AG20443 (cell line): ENCODE results near the gene STARD9.
"Not testable (repeated sequence)": the region's sequence is repeated elsewhere in the genome, so short reads cannot be mapped to it uniquely, and the experiment has no call there.

Experiments used
- DNase-seq: peaks from one replicate; pipeline ENCODE4 v3.0.0; 2012; ENCODE audit warnings: low spot score, mixed read lengths

Gene STARD9

DNA sequence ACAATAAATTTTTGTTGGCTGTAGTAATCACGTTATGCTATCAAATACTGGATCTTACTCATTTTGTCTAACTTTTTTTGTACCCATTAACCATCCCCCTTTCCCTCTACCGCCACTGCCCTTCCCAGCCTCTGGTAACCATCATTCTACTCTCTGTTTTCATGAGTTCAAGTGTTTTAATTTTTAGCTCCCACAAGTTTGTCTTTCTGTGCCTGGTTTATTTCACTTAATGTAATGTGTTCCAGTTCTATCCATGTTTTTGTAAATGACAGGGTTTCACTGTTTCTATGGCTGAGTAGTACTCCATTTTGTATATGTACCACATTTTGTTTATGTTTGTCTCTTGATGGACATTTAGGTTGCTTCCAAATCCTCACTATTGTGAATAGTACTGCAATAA, 52.1 kb downstream of the STARD9 start:
- no peak for DNase-seq

DNA sequence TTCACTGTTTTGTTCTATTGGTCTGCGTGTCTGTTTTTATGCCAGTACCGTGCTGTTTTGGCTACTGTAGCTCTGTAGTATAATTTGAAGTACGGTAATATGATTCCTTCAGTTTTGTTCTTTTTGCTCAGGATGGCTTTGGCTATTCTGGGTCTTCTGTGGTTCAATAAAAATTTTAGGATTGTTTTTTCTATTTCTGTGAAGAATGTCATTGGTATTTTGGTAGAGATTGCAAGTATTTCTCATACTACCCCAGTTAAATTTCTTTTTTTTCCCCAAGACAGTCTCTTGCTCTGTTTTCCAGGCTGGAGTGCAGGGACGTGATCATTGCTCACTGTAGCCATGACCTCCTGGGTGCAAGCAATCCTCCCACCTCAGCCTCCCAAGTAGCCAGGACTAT, 53.4 kb downstream of the STARD9 start:
- DNase-seq: no peak

DNA sequence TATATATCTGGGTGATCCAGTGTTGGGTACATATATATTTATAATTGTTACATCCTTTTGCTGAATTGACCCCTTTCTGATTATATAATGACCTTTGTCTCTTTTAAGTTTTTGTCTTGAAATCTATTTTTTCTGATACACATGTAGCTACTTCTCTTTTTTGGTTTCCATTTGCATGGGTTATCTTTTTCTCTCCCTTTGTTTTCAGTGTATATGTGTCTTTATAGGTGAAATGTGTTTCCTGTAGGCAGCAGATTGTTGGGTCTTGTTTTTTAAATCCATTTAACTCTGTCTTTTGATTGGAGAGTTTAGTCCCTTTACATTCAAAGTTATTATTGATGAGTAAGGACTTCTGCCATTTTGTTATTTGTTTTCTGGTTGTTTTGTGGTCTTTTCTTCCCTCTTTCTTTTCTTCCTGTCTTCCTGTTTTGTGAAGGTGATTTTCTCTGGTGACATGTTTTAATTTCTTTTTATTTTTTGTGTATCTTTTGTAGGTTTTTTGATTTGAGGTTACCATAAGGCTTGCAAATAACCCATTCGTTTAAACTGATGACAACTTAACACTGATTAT, 56.8 kb downstream of the STARD9 start:
- DNase-seq: no peak

DNA sequence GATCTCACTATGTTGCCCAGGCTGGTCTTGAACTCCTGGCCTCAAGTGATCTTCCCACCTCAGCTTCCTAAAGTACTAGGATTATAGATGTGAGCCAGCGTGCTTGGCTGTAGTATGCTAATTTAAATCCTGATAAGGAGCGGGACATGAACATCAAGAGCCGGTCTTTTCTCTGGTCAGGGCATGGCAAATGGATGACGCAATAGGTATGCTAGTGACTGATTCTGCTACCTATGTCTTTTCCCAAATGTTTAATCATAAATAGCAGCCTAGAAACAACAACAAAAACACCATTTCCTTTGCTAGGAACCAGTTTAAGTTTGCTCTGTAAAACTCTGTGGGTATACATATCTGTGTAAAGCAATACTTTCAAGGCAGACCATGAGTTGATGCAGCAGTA, 64.7 kb downstream of the STARD9 start:
- DNase-seq: no peak

DNA sequence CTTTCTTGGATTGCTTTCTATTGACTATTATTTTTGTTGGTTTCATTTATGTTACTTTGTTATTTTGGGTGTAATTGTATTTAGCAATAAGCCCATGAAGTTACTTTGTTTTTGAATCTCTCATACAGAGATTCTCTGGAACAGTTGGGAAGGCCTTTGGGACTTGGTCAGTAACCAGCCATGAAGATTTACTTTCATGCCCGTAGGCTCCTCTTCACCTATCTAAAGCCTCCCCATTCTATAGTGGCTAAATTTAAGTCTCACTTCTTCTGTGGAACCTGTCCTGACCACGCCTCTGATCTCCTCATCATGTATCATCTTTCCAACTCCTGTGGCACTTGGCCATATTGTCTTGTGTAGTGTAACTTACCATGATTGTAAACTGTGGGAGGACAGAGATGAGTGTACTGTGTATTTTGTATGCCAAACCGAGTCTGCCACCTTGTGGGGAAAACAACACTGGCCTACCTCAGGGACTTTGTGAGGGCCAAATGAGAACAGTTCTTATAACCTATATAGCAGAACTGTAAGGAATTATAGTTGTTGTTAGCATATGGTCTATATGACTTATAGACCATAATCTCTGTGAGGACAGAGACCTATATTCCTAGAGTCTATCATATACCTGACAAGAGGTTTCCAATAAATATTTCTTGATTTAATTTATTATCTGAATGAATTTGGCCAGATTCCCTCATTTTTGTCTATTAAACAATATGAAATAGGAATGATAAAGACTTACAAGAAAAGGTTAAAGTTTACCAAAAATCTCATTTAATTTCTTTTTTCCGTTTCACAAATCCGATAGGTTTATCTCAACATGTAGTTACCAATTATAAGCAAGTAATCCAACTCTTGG, 75.0 kb downstream of the STARD9 start:
- peak; percentile 85 for DNase-seq

DNA sequence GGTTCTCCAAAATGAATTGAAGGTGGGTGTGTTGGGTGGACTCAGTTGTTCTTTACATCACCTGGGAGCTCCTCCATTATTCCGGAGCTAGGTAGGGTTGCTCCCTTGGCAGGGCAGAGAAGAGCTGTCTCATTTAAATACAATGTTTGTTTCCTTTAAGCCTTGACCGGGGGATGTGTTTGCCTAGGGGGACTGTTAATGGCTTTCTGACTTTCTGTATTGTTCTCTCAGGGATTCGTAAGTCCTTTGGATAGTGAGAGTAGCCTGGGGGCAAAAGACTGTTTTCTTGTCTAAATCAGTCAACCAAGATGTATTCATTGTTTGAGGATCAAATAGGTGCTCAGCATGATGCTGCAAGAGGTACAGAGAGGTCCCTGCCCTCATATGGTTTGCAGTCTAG, 90.4 kb downstream of the STARD9 start:
- DNase-seq: no peak

DNA sequence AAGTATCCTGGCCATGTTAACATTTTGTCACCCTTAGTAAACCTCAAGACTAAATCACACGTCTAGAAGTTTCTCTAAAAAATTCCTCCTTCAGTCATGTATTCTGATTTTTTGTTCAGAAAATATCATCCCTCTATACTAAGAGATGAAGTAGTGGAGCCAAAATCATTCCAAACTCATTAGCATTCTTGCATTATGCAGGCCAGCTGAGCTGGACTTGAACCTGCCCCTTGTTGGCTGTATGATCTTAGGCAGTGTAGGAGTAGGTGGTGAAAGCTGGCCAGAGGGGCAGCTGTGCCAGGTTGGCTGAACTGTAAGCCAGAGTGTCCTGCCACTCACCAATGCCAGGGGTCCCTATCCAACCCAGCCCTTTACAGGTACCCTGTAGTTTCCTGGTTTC, 92.4 kb downstream of the STARD9 start:
- DNase-seq: no peak

DNA sequence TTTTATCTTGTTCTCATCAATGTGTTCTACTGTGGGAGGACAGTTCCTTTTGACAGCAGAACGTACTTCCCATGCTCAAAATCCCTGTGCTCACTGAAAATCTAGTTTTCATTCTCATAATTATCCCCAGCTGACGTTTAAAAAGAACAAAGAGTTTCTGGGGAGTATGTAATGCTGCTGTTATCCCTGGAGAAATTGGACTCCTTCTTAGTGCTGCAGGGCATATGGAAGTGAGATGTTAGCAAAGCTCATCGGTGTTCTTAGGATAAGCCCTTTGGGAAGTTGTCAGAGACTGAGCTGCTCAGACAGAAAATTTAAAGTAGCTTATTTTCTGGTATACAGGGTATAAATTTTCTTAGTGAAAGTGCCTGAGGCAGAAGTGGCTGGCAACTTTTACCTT, 95.0 kb downstream of the STARD9 start:
- DNase-seq: no peak

DNA sequence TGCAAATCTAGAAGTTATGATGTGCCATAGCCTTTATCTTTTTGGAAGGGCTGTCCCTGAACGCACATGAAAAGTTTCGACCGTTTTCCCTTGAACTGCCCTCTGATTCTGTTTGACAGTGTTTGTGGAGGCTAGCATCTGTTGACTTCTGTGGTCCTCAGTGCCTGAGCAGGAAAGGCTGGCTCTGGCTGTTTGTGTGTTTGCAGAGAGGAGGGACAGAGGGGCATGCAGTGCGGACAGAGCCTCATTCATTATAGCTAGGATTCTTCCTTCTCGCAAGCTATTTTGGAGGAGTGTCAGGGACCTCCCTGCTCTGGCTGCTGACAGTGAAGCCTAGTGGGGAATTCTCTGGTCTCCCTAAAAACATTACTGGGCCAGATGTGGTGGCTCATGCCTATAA, 97.0 kb downstream of the STARD9 start:
- no peak for DNase-seq

DNA sequence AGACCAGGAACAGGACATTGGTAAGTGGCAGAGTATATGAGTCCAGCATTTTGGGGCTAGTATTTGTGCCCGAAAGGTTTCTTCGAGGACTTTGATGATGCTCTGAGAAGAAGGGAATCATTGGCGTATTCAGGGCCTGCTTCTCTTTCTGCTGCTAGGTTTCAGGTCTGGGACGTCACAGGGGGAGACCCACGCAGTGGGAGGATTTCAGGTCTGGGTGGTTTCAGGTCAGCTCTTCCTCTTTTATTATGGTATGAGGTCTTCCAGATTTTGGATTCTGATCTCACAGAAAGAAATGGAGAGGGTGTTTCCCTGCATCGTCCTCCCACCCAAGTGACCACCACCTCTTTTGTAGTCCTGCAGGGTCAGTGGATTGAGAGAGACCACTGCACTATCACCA, 99.1 kb downstream of the STARD9 start:
- DNase-seq: no peak

DNA sequence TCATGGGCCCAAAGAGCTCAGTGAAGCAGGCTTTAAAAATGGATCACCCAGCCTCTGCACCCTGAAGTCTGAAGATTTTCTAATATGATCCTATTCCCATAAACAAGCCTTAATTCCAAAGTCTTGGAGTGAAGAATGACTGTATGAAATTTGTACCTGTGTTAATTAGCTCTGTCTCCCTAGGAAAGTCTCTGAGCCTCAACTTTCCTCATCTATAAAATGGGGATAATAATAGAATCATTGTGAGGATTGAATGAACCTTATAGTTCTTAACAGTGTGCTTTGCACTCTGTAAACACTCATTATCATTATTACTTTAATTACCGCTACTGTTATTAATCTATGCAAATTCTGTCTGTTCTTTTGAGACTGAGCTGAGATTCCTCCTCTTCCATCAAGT, 99.6 kb downstream of the STARD9 start:
- no peak for DNase-seq

DNA sequence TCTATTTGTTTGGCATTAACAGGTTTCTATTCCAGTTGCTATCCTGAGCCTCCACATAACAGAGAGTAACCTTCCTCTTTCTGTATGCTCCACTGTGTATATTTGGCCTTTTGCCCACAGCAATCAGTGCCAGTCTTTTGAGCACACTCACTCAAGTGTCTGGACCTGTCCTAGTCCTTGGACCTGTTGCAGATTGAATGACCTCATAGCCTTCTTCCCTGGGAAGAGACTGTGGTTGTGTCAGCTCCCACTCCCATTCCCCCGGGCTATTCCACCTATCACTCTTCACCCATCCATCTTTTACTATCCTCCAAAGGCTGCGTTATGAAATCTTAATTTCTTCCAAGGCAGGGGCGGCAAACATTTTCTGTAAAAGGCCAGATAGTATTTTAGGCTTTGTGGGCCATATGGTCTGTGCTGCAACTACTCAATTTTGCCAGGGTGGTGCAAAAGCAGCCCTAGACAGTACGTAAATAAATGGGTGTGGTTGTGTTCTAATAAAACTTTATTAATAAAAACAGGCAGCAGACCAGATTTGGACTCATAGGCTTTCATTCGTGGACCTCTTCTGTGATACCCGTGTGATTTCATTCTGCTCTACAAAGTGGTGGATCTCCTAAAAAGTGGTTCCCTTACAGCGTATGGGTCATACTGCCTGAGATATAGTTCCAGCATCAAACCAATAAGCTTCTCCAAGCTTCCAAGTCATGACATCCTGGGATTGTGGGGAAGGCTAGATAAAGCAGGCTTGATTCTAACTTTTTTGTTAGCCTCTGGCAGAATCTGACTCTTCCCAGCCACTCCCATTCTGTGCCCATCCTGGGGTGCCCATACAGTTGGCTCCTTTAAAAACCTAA, 104.1 kb downstream of the STARD9 start:
- DNase-seq: no peak

DNA sequence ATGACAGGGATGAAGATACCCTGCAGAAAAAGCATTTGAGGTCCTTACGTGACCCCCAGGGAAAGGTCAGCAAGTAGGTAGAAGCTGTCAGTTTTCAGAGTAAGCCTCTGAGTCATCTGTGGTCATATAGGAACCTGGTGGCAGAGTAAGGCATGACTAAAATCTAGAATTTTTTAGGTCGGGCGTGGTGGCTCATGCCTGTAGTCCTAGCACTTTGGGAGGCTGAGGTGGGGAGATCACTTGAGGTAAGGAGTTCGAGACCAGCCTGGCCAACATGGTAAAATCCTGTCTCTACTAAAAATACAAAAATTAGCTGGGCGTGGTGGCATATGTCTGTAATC, 104.7 kb downstream of the STARD9 start:
- DNase-seq: not testable (repeated sequence)

DNA sequence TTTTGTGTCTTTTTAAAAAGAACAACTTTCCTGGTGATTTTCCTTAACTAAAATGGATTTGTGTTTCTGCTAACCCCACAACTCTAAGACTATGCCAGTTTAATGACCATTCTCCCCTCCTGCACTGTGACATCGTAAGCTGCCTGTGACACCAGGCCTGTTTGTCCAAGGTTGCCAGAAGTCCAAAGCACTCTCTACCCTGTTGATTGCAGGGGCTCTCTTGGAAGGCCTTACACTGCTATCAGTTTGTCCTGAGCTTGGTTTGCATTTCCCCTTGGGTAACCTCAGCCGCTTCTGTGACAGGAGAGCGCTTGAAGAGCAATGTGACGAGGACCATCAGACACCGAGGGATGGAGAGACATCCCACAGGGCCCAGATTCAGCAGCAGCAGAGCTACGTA, 105.7 kb downstream of the STARD9 start:
- DNase-seq: no peak

DNA sequence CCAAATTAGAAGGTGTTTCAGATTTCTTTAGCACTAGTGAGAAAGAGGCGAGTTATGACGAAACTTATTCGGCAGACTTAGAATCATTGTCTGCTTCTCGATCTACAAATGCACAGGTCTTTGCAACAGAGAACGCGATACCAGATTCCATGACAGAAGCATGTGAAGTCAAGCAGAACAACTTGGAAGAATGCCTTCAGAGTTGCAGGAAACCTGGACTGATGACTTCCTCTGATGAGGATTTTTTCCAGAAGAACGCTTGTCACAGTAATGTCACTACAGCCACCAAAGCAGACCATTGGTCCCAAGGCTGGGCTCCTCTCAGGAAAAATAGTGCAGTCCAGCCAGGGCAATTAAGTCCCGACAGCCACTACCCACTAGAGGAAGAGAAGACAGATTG, 110.9 kb downstream of the STARD9 start:
- no peak for DNase-seq

DNA sequence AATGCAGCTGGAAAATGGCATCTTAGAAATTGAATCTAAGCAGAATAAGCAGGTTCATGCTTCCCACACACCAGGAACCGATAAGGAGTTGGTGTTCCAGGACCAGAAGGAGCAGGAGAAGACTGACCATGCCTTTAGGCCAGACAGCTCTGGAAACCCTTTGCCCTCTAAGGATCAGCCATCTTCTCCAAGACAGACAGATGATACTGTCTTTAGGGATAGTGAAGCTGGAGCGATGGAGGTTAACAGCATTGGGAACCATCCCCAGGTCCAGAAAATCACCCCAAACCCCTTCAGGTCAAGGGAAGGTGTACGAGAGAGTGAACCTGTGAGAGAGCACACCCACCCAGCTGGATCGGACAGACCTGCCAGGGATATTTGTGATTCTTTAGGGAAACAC, 112.3 kb downstream of the STARD9 start:
- DNase-seq: no peak

DNA sequence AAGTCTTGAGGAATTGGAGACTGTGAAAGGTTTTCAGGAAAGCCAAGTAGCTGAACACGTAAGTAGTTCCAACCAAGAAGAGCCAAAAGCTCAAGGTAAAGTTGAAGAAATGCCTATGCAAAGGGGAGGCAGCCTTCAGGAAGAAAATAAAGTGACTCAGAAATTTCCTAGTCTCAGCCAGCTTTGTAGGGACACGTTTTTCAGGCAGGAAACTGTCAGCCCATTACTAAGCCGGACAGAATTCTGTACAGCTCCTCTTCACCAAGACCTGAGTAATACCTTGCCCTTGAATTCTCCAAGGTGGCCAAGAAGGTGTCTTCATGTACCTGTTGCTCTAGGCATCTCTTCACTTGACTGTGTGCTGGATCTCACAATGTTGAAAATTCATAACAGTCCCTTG, 112.9 kb downstream of the STARD9 start:
- DNase-seq: no peak

DNA sequence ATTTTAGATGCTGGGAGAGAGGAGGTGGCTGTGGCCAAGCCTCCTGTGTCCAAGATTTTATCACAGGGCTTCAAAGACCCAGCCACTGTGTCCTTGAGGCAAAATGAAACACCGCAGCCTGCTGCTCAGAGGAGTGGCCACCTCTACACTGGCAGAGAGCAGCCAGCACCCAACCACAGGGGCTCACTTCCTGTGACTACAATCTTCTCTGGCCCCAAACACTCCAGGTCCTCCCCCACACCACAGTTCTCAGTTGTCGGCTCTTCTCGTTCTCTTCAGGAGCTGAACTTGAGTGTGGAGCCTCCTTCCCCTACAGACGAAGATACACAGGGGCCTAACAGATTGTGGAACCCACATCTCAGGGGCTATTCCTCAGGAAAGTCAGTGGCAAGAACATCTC, 115.9 kb downstream of the STARD9 start:
- DNase-seq: peak; percentile 6

DNA sequence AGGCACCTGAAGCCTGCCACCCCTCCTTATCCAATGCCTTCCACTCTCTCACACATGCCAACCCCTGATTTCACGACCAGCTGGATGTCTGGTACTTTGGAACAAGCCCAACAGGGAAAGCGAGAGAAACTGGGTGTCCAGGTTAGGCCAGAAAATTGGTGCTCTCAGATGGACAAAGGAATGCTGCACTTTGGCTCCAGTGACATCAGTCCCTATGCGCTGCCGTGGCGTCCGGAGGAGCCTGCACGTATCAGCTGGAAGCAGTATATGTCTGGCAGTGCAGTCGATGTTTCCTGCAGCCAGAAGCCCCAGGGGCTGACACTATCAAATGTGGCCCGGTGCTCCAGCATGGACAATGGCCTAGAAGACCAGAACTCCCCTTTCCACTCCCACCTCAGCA, 116.4 kb downstream of the STARD9 start:
- DNase-seq: no peak

DNA sequence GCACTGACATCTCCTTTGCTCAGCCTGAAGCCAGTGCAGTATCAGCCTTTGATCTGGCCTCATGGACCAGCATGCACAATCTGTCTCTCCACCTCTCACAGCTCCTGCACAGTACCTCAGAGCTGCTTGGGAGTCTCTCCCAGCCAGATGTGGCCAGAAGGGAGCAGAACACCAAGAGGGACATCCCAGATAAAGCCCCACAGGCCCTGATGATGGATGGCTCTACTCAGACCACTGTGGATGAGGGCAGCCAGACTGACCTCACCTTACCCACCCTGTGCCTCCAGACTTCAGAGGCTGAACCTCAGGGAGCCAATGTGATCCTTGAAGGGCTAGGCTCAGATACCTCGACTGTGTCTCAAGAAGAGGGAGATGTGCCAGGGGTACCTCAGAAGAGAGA, 117.1 kb downstream of the STARD9 start:
- DNase-seq: no peak

DNA sequence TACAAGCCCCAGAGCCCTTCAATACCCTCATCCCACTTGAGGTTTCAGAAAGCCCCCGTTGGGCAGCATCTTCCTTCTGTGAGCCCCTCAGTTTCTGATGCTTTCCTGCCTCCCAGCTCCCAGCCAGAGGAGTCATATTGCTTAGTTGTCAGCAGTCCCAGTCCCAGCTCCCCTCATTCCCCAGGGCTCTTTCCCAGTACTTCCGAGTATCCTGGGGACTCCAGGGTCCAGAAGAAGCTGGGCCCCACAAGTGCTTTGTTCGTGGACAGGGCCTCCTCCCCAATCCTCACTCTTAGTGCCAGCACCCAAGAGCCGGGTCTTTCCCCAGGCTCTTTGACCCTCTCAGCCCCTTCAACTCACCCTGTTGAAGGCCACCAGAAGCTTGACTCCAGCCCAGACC, 117.6 kb downstream of the STARD9 start:
- DNase-seq: peak; percentile 7

DNA sequence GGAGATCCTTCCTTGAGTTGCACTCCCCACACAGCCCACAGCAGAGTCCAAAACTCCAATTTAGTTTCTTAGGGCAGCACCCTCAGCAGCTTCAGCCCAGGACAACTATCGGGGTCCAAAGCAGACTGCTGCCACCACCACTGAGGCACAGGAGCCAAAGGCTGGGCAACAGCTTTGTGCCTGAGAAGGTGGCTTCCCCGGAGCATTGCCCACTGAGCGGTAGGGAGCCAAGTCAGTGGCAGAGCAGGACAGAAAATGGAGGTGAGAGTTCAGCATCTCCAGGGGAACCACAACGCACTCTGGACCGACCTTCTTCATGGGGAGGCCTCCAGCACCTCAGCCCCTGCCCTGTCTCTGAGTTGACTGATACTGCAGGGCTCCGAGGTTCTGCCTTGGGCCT, 118.1 kb downstream of the STARD9 start:
- DNase-seq: no peak

DNA sequence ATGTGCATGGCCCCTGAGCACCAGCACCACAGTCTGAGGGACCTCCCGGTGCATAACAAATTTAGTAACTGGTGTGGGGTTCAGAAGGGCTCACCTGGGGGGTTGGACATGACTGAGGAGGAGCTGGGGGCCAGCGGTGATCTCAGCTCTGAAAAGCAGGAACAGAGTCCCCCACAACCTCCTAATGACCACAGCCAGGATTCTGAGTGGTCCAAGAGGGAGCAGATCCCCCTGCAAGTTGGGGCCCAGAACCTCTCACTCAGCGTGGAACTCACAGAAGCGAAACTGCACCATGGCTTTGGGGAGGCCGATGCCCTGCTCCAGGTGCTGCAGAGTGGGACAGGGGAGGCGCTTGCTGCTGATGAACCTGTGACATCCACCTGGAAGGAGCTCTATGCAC, 118.5 kb downstream of the STARD9 start:
- DNase-seq: no peak
